NK-92 (cell line): ENCODE data around the gene BST2.

ENCODE experiments used
- DNase-seq: peaks from one replicate; lab custom pipeline; 2025; ENCODE audit not compliant: unreplicated experiment; lab: John Stamatoyannopoulos, UW

BST2 gene, protein sequence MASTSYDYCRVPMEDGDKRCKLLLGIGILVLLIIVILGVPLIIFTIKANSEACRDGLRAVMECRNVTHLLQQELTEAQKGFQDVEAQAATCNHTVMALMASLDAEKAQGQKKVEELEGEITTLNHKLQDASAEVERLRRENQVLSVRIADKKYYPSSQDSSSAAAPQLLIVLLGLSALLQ

DNA sequence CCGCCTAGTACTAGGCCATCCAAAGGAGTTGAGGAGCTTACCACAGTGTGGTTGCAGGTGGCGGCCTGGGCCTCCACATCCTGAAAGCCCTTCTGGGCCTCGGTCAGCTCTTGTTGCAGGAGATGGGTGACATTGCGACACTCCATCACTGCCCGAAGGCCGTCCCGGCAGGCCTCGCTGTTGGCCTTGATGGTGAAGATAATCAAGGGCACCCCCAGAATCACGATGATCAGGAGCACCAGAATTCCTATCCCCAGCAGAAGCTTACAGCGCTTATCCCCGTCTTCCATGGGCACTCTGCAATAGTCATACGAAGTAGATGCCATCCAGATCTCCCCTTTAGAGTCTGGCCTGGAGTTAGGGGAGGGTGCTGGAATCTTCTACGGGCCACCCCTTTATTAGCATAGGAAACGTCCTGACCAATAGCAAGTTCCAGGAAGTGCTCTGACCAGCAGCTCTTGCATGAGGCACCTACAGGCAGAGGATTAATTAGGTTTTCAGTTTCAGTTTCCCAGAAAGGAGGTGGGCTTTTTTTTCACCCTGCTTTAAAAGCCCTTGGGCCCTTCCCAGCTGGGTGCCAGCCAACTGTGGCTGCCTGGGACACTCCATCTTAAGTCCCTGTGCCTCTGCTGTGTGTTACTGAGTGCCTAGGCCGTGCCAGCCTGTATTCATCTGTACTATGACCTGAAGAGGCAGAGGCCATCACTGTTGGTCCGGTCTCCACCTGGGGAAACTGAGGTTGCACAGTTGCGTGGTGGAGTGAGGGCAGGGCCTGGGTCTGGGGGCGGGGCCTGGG is at the start of gene BST2:
Gene BST2 (minus strand): TSS at position 381 of the 796 bp plus-strand sequence. CDS start 55 bp downstream, at position 326.
- DNase-seq, result no peak

DNA sequence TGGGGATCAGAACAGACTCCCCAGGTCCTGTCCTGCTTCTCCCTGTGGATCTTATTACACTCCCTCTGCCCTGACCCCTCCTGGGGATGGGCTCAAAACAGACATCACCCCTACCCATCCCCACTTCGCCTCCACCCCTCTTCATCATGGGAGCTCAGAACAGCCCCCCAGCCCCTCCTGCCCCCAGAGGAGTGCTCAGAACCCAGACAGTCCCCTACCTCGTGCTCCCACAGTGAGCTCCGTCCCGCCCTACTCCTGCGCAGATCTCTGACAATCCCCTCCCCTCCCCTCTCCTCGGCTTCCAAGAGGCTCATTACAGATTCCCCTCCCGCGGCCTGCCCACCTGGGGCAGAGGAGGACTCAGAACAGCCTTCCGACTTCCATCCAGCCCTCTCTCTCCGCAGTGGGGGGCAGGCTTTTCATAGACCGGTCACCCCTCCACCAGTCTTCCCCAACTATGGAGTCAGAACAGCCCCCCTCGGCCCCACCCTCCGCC is 49.2 kb upstream of the BST2 start:
- DNase-seq, result no peak

DNA sequence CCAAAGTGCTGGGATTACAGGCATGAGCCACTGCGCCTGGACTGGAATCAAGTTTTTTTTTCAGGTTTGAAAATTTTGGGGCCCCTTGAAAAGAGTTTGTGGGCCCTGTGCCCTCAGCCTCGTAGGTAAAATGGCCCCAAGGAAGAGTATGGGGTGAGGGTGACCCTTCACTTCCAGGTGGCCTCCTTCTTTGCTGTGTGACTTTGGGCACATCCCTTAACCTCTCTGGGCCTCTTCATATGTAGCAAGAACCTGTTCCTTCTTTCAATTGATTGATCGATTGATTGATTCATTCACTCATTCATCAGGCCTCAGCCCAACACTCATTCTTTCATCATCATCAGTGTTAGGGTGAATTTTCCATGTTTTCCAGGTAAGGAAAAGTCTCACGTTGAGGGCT is 46.4 kb upstream of the BST2 start:
- no peak for DNase-seq

DNA sequence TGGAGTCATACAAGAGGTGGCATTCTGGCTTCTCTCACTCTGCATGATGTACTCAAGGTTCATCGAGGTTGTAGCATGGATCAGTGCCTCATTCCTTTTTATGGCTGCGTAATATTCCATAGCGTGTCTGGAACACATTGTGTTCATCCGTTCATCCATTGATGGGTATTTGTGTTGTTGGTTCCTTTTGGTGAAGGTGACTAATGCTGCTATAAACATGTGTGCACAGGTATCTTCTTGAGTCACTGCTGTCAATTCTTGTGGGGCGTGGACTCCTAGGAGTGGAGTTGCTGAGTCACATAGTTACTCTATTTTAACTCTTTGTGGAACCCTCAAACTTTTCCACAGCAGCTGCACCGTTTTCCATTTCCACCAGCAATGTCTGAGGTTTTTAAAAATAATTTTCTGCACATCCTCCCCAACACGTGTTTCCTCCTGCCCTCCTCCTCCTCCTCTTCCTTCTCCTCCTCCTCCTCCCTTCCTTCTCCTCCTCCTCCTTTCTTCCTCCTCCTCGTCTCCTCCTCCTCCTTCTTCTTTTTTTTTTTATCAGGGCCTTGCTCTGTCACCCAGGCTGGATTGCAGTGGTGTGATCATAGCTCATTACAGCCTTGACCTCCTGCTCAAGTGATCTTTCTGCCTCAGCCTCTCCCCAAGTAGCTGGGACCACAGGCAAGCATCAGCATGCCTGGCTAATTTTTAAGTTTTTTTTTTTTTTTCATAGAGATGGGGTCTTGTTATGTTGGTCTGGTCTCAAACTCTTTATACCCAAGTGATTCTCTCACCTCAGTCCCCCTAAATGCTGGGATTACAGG is 45.0 kb upstream of the BST2 start:
- no peak for DNase-seq

DNA sequence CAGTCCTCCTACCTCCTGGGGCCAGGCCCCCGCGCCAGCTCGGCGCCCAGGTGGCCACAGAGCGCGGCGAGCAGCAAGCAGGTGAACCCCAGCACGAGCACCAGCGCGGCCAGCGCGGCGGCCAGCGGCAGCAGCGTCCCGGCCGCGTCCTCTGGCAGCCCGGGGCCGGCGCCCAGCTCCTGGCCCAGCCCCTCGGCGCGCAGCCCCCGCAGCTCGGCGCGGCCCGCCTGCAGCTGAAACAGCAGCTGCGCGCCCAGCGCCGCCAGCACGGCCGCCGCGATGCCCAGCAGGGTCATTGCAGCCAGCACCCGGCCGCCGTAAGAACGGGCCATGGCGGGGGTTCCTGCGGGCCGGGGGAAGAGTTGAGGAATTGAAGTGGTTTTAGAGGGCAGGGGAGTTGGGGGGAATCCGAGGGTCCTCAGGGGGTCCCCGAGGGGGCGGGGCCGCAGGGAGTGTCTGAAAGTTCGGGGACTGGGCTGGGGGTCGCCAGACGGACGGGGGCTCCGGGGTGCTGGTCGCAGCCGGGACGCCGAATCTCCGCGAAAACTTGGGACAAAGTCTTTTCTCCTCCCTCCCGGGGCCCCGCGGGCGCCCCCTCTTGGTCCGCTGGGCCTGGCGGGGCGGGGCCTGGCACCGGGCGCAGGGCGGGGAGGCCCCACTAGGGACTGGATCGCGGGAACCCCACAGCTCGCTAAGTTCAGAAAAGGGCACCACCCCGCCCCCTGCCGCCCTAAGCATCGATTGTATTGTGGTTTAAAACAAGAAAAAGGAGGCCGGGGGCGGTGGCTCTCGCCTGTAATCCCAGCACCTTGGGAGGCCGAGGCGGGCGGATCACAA is 42.9 kb upstream of the BST2 start, which contains the start of gene TMEM221:
Gene TMEM221 (minus strand): TSS at position 538 of the 837 bp plus-strand sequence. CDS start 206 bp downstream, at position 332.
- no peak for DNase-seq

DNA sequence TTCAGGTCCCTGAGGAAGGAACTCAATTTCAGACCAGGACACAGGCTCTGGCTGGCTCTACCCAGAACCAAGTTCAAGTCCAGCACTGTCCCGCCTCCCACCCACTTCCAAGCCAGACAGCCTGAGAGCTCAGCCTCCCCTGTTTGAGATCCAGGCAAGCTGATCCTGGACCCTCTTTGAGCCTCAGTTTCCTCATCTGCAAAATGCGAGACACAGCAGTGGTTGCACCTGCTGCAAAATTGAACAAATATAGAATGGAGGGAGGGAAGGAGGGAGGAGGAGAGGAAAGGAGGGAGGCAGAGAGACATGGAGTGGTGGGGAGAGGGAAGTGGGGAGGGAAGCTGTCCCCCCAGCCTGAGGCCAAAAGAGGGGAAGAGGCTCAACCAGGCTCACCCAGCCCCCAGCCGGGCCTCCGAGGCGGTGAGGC is 42.3 kb upstream of the BST2 start:
- no peak for DNase-seq

DNA sequence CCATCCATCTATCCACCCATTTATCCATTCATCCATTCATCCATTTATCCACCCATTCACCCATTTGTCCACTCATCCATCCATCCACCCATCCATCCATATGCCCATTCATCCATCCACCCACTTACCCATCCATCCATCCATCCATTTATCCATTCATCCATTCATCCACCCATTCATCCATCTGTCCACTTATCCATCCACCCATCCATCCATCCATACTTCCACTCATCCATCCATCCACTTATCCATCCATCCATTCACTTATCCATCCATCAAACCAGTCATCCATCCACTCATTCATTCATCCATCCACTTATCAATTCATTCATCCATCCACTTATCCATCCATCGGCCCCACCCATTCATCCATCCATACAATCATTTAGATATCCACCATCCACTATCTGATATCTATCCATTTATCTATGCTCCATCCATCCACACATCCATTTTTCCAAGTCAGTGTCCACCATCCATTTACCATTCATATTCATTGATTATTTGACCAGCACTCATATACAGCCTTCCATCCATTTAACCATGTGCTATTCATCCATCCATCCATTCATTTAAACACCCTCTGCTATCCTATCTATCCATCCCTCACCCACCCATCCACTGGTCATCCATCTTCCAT is 40.2 kb upstream of the BST2 start:
- DNase-seq, result no peak

DNA sequence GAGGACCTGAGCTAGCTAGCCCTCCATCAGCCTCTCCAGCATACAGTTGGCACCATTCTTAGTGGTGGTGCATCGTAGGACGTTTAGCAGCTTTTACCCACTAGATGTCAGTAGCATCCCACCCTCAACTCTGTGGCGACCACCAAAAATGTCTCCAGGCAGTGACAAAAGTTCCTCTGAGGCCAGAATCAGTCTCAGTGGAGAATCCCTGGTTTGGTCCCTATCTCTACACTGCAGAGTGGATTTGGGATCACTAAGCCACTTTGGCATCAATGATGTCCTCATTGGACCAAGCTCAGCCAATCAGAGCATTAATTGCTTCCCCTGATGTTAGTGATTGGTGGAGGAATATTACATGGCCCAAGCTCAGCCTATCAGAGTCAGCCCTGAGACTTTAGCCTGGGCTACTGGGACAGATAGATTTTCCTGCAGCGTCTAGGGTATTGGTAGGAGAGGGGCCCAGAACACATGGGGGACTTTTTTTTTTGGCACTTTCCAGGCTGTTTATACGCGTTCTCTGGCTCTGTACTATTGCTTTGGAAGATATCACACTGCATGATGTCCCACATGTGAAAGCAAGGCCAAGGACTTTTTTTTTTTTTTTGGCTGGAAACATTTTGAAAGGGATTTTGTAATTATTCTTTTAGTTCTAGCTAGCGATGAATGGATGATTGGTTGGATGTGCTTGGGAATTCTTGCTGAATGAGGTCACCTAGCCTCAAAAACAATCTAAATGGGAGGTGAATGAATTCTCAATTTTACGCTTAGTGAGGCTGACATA is 36.0 kb upstream of the BST2 start:
- no peak for DNase-seq

DNA sequence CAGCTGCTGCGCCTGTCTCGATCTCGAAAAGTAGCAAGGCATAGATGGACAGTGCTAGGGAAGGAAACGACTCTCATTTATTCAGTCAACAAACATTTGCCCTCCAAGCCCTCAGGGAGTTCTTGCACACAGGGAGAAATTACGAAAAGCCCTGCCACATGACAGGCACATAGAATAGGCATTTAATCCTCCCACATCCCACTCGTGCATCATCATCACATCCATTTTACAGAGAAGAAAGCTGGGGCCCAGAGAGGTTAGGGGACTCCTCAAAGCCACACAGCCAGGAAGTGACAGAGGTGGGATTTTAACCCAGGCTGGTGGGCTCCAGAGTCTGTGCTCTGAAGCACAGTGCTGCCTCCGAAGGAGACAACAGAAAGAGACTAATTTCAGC is 31.4 kb upstream of the BST2 start:
- DNase-seq, result no peak

DNA sequence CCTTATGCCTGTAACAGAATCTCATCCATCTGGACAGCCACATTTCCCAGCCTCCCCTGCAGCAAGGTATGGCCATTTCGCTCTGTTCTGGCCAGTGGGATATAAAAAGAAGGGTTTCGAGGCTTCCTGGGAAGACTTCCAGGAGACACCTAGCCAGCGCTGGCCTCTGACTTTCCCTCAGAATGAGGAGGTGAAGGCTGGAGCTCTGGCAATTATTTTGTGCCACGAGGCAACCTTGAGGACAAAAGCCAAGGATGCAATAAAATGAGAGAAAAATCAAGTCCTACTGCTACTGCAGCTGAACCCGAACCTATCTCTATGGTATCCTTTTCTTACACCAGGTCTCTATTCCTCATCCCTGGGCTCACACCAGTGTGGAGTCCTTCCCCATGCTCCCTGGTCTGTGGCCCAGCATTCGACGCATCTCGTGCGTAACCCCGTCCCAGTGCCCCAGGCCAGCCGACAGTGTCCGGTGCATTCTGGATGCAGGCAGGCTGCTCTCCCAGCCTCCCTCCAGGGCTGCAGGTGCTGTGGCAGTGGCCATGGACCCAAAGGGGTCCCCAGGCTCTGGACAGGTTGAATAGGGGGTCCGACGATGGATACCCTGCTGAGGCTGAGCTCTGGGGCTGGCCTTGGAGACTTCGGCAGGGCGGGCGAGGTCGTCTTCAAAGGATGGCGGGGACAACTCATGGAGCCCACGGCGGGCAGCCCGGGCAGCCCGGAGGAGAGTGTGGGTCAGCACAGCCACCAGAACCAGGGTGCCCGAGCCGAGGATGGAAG is 30.9 kb upstream of the BST2 start:
- no peak for DNase-seq

DNA sequence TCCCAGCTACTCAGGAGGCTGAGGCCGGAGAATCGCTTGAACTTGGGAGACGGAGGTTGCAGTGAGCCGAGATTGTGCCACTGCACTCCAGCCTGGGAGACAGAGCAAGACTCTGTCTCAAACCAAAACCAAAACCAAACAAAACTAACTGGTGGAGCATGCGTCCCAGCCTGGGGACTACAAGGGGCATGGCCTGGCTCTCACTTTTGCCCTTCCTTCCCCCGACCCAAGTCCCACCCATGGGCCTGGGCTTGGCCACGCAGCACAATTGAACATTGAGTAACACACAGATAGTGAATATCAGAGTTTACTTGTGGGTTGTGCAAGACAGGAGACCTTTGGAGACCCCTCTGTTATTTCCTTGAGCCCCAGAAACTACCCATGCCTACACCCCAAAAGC is 29.8 kb upstream of the BST2 start:
- DNase-seq, result no peak

DNA sequence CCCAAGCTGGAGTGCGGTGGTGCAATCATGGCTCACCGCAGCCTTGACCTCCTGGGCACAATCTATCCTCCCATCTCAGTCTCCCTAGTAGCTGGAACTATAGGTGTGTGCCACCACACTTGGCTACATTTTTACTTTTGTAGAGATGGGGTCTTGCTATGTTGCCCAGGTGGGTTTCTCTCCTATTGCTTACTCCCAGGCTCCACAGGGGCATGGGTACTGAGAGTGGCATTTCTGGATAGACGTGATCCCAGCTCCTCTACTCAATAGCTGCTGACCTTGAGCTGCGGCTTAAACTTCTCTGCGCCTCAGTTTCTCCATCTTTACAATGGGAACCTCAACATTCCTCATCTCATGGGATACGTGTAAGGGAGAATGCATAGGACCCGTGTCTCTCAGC is 26.0 kb upstream of the BST2 start:
- no peak for DNase-seq

DNA sequence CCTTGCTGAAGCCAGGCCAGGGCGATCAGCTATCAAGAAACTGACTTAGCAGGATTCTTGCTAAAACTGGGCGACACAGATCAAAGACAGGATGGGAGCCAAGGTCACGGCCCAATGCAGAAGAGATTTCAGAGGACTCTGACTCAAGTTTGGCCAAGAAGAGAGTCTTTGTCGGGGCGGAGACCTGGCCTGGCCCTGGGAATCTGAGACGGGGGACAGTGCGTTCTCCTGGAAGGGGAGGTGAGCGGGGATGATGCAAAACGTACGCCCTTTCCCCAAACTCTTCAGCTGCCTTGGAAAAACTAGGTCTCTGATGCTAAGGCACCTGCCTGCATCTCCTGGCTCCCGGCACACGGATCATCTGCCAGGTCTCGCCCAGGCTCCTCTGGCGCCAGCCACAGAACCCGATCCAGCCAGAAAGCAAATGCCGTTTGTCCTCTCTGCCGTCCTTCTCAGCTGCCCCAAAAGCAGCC is 24.2 kb upstream of the BST2 start:
- DNase-seq, result no peak

DNA sequence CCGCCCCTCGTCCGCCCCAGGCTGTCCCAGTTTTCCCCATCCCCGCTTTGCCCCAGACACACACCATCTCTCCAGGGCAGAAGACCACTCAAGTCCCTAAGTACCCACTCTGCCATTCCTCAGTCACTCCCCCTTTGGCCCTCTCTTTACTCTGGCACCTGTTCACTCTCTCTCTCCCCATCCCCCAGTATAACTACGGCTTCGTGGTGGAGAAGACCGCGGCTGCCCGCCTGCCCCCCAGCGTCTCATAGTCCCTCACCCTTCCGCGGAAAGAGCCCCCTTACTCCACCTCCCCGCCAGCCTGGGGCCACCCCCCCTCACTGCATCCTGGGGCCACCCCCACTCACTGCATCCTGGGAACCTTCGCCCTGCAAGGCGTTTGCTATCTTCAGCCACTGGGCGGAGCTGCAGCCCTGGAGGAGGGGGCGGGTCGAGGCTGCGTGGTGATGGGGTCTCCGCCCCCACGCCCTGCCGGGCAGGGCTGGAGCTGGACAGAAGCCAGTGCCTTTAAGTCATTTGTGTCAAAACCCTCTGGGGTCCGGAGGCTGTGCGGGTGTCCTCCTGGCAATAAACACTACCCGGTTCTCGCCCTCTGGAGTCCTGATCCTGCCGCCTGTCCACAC is 19.4 kb upstream of the BST2 start:
- DNase-seq, result no peak

DNA sequence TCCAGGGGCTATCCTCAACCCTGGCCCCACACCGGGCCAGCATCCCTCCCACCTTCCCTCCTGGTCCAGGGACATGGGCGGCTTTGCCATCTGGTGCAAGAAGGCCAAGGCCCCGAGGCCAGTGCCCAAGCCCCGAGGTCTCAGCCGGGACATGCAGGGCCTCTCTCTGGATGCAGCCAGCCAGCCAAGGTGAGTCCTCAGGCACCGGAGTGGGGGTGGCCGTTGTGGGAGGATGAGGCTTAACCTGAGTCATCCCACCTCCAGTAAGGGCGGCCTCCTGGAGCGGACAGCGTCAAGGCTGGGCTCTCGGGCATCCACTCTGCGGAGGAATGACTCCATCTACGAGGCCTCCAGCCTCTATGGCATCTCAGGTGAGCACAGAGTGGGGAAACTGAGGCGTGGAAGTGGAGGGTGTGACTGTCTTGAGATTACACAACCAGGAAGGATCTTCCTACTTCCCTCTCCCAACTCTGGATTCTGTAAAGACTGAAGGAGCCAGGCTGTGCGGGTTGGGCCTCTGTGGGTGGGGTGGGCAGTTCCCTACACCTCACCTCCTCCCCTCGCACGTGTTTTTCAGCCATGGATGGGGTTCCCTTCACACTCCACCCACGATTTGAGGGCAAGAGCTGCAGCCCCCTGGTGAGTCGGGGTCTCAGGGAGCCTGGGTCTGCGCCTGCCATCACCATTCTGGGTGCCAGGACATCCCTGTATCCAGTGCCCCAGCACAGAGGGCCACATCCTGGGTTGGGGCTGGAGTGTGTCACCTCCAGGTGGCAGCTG is 18.2 kb upstream of the BST2 start:
- DNase-seq, result no peak

DNA sequence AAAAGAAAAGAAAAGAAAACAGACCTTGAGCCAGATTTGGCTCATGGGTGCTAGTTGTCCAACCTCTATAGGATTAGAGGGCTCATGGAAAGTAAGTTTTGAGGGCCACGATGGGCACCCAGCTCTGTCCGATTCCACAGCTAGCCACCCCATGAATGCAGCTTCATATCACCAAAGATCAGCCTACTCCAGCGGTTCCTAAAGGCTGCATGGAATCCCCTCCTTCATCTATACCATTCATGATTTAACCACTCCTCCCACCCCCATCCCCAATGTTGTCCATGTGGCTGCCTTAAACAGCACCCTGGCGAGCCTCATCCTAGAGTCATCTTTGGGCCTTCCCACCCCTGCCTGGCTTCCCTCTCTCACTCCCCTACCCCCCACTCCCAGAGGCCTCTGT is 16.5 kb upstream of the BST2 start:
- DNase-seq, result no peak

DNA sequence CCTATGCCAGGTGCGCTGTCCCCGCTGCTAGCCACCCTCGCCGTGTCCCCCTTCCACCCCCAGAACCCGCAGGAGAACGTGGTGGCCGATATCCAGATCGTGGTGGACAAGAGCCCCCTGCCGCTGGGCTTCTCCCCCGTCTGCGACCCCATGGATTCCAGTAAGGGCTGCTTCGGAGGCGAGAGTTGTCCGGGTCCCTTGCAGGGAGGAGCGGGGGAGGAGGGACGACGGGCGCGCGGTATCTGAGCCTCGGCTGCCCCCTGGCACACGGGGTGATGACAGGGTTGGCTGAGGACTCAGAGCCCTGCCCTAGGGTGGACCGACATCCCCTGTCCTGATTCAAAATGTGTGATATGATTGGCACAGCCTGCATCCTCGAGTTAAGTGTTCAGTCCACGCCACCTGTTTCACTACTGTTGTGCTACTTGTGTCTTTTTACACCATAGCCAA is 15.1 kb upstream of the BST2 start:
- DNase-seq, result no peak
